Measurements from ENCODE around the gene SLC2A6. TPM values are rescaled to one million over a fixed set of nuclear protein-coding genes. Genes with fewer than 3 reads are reported as not detected.

SLC2A6 gene
- total and polyA plus RNA-seq, 7 donors, result 1.2 to 2.7 (median 1.8) TPM

- WGBS, 3 donors, result 89 to 91% (median 89%) methylated on average over 21 to 22 of the region's 22 CpGs
- no peaks in the 10 kb centered on the region for H3K27me3 ChIP-seq (ENCODE audit: insufficient read depth in 3 of 3, low read length in 2 of 3)
- DNase-seq, result no peak
- H3K36me3 ChIP-seq (ENCODE audit: insufficient read depth in 1 of 2, low read depth in 1 of 2), result peaks cover 0 to 23% of the 10 kb centered on the region in 2 donors
- peaks cover 17% of the 10 kb centered on the region for H3K4me1 ChIP-seq
- intact Hi-C loops (cut with DNase I), result loop anchor here (5.0 to 10.0 kb wide), 2 partner anchors 46 to 109 kb away; partner anchors contain the start of genes REXO4 (in 1 of the 2), SURF1 (in 1 of the 2) and SURF2 (in 1 of the 2)
- no peak overlapping the region for H3K4me3 ChIP-seq
- no peak overlapping the region for H3K27ac ChIP-seq
- H3K9me3 ChIP-seq, result no peaks in the 10 kb centered on the region
- ATAC-seq, result no peak
- TF ChIP-seq CTCF (IDR thresholded peaks at IDR 0.05), result no peak
Measured at GRCh38 chr9:133463234-133463863, 15.6 kb downstream of the SLC2A6 start.

- Histone ChIP-seq H3K4me3 (no peak overlapping the region), H3K27me3 (ENCODE audit: insufficient read depth in 3 of 3, low read length in 2 of 3) (no peaks in the 10 kb centered on the region), H3K9me3 (no peaks in the 10 kb centered on the region), H3K4me1 (peaks cover 17% of the 10 kb centered on the region), H3K27ac (no peak overlapping the region), H3K36me3 (ENCODE audit: insufficient read depth in 1 of 2, low read depth in 1 of 2) (peaks cover 0 to 18% of the 10 kb centered on the region in 2 donors)
- no peak for DNase-seq
- 46 to 59% (median 53%) methylated on average over 4 of the region's 4 CpGs for WGBS, 3 donors
- ATAC-seq, result no peak
- intact Hi-C loops (cut with DNase I), result loop anchor here (5.0 to 10.0 kb wide), 2 partner anchors 45 to 107 kb away; partner anchors contain the start of genes REXO4 (in 1 of the 2), SURF1 (in 1 of the 2) and SURF2 (in 1 of the 2)
- no peak for TF ChIP-seq CTCF (IDR thresholded peaks at IDR 0.05)
Measured at GRCh38 chr9:133461975-133462374, 16.9 kb downstream of the SLC2A6 start.

GRCh38 chr9:133460405-133461175 lies 18.3 kb downstream of the SLC2A6 start:
- H3K36me3 ChIP-seq (ENCODE audit: insufficient read depth in 1 of 2, low read depth in 1 of 2), result peaks cover 0 to 12% of the 10 kb centered on the region in 2 donors
- WGBS, 3 donors, result 17 to 24% (median 20%) methylated on average over 21 to 30 of the region's 30 CpGs
- ATAC-seq, result peak; percentile 2 to 41 (median 32)
- H3K4me1 ChIP-seq, result peaks cover 17% of the 10 kb centered on the region
- peak overlapping the region; percentile 92 for H3K27ac ChIP-seq
- TF ChIP-seq CTCF (IDR thresholded peaks at IDR 0.05), result no peak
- peak overlapping the region; percentile 93 for H3K4me3 ChIP-seq
- H3K27me3 ChIP-seq (ENCODE audit: insufficient read depth in 3 of 3, low read length in 2 of 3), result no peaks in the 10 kb centered on the region
- intact Hi-C loops (cut with DNase I), result loop anchor here (5.0 to 10.0 kb wide), 2 partner anchors 43 to 106 kb away; partner anchors contain the start of genes REXO4 (in 1 of the 2), SURF1 (in 1 of the 2) and SURF2 (in 1 of the 2)
- no peak for DNase-seq
- no peaks in the 10 kb centered on the region for H3K9me3 ChIP-seq

DNA sequence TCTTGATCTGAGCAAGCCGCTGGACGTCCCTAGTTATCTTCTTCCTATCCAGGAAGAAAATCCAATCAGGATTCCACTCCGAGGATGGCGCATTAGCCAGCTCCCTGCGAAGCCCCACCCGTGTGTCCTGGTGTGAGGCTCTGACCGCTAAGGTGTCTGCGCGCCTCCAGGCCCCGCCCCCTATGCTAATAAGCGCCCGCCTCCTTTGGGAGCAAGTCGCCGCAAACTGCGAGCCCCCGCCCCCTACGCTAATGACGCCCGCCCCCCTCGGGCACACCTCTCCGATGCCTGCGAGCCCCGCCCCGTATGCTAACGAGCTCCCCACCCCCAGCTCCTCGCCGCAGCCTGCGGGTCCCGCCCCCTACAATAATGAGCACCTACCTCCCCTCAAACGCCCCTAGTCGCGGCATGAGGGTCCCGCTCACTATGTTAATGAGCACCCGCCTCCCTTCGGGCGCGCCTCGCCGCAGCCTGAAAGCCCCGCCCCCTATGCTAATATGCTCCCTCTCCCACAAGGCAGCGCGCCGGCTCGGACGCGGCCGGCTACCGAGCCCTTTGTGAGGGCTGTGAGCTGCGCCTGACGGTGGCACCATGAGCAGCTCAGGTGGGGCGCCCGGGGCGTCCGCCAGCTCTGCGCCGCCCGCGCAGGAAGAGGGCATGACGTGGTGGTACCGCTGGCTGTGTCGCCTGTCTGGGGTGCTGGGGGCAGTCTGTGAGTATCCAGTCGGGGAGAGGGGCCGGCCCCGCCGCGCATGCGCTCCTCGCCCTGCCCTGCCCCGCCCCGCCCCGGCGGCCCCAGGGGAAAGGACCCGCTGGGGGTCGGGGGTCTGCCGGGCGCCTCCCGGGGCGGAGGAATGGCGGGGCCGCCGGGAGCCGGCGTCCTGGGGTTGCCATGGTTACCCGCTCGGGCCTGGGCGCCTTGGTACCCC lies 19.2 kb downstream of the SLC2A6 start, which contains the start of gene CACFD1:
Gene CACFD1 (plus strand): TSS at position 503 of the 929 bp plus-strand sequence. CDS start 89 bp downstream, at position 592.
- WGBS, 3 donors, result 1 to 2% (median 1%) methylated on average over 51 to 86 of the region's 86 CpGs
- Histone ChIP-seq H3K36me3 (ENCODE audit: insufficient read depth in 1 of 2, low read depth in 1 of 2) (peaks cover 0 to 4% of the 10 kb centered on the region in 2 donors), H3K9me3 (no peaks in the 10 kb centered on the region), H3K4me1 (peaks cover 17% of the 10 kb centered on the region), H3K27ac (peak within 1 kb of the TSS; percentile 92), H3K27me3 (ENCODE audit: insufficient read depth in 3 of 3, low read length in 2 of 3) (no peaks in the 10 kb centered on the region), H3K4me3 (peak within 1 kb of the TSS; percentile 93)
- TF ChIP-seq CTCF (IDR thresholded peaks at IDR 0.05), result no peak
- DNase-seq (peak; percentile 97 to 98), ATAC-seq (peak; percentile 92 to 95 (median 92))
- intact Hi-C loops (cut with DNase I), result loop anchor here (2.0 to 10.0 kb wide), 3 partner anchors 42 to 105 kb away; partner anchors contain the start of genes REXO4 (in 1 of the 2), SURF1 (in 1 of the 2) and SURF2 (in 1 of the 2)

Data from psoas muscle (tissue), 8 donors.